Stimulated activated CD4-positive, alpha-beta T cell treated with anti-CD3 and anti-CD28 coated beads, Interleukin-2, amount 100 ng/mL, for 24 hours (primary cell): Measurements from ENCODE around the gene LAPTM4A.
"Not testable (repeated sequence)": the region's sequence is repeated elsewhere in the genome, so short reads cannot be mapped to it uniquely, and the experiment has no call there.

Experiments
- DNase-seq, 2 donors: peaks; one replicate each; pipeline ENCODE4 v3.0.0-alpha.2; 2020

LAPTM4A gene

DNA sequence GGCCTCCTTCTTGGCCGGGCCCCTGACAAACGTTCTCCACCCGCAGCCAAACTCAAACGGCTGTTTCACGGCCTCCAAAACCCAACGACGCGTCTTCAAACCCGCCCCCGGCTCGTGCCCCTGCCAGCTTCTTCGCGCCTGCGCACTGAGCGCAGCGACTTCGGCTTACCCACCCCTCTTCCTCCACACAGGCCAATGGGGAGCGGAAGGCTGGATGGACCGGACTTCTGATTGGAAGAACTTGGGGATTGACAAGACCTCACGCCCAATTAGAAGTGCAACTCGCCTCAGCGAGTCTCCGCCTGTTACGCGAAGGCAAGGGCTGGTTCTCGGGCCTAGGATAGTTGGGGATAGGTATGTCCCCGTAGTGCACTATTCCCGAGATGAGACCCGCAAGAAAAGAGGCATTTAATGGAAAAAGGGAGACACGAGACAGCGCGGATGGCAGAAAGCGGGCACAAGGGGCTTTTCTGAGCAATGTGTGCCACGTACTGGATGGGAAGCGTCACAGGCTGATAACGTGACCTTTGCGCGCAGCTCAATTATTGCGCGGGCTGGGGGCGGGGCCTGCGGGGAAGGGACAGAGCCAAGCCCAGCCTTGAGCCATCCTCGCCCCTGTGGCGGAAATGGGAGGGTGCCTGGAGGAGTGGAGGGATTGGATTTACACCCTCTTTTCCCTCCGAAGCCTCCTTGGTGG is at the start of gene LAPTM4A:
LAPTM4A (minus strand) TSS at position 97 of the 697 bp plus-strand sequence. CDS start 108 bp downstream, outside the sequence.
- peak; percentile 95 to 97 for DNase-seq

DNA sequence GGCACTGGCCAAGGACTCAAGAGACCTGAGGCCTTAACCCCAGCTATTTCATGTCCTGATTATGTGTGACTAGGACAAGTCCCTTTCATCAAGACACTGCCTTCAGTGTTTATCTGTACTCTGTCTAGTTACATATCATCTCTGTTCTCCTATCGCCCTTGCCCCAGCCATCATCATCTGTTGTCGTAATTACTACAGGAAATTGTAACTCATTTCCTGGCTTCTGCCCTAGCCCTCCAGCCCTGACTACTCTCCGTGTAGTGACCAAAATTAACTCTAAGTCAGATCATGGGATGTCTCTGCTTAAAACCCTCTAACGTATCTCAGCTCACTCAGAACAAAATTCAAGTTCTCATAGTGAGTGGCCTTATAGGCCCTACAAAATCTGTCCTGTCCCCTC is 49.3 kb upstream of the LAPTM4A start:
- DNase-seq, result no peak

DNA sequence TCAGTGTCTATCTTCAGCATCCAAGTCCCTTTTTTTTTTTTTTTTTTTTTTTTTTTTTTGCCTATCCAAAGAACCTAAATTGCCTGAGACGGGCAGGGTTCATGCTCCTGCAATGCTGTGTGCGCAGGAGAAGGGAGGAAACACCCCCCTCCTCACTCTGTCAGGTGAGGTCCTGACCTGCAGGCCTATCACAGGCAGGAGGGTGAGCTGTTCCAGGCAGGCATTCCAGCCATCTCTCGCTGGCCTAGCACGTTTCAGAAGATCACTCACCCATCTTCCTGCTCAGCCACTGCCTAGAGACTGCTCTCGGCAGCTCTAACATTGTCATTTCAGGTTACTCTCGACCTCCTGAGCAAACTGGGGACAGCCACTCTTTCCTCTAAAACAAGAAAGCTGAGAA is 48.4 kb upstream of the LAPTM4A start:
- DNase-seq, result no peak

DNA sequence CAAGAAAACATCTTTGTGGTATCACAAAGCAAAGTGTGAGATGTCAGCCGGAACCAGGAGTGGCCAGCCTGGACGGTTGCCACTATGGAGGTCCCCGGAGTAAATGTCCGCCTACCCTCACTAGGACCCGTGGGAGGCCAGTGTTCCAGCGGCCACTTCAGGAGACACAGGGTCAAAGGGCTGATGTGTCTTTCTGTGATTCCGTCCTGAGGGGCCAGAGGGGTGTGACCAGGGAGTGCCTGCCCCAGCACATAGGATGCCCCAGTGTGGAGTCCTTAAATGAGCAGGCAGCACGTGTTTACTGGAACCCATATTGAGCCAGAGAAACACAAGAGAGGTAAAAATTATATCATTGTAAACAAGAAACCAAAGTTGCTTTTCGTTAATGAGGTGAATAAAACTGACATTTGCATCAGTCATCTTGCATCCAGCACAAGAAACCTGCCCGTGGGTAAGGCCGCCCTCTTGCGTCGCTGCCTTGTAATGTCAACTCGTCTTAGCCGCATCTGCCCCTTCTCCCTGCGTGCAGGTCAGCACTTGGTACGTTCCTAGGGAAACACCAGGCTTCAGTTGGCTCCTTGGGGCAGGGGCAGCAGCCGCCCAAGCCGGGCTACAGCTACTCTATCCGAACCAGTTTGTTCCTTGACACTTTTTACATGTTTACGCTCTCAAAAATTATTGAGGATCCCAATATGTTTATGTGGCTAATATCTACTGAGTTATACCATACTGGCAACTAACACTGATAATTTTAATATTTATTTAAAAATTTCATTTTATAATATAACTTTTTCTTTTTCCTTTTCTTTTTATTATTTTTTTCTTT is 46.7 kb upstream of the LAPTM4A start:
- peak; percentile 80 to 83 for DNase-seq

DNA sequence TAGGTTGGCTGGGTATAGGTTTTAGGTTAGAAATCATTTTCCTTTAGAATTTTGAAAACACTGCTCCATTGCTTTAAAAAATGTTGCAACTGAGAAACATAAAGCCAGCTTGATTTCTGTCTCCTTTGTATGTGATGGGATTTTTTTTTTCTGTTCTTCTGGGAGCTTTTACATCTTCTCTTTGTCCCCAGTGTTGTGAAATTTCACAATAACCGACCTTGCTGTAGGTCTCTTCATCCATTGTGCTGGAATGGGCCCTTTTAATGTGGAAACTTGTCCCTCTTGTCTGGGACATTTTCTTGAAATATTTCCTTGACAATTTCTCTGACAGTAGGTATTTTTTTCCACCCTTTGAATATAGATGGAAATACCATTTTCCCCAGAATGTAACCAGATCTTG is 44.0 kb upstream of the LAPTM4A start:
- DNase-seq, result no peak

DNA sequence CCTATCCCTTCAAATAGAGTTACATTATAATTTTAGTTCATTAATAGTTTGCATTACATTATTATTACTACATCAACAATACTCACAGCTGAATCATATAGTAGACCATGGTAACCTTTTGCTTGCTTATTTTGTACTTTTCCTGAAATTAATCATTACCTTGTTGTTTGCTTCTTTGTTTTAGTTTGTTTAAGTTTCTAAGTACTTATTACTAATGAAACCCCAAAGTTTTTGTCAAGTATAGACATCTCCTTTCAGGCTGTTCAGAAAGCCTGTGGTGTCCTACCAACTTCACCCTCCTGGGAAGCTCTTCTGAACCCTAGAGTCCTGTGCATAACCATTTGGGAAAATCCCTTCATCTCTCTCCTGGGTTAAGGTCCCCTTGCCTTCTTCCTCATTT is 43.5 kb upstream of the LAPTM4A start:
- DNase-seq, result no peak

DNA sequence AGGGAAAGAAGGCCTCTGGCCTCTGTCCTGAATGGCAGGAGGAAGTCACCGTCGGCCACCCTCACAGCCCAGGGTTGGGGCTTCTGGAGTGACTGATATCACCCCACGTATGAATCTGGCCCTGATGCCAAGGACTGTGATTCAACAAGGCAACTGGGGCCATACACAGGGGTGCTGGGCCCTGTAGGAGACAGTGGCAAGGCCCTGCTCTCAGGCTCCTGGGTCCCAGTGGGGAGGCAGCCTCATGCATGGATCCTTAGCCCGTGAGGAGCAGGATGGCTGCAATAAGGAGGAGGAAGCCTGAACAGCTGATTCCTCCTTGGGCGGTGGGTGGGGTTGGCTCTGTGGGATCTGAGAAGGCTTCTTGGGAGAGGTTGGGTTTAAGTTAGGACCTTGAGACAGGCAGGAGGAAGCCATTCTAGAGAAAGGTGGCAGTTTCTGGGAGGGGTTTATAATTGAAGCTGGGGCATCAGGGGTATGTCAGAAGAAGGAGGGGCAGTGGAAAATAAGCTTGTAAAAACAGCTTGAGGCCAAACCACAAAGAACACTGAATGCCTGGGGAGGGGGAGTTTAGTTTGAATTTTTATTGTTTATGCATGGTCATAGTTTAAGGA is 42.8 kb upstream of the LAPTM4A start:
- DNase-seq, result no peak

DNA sequence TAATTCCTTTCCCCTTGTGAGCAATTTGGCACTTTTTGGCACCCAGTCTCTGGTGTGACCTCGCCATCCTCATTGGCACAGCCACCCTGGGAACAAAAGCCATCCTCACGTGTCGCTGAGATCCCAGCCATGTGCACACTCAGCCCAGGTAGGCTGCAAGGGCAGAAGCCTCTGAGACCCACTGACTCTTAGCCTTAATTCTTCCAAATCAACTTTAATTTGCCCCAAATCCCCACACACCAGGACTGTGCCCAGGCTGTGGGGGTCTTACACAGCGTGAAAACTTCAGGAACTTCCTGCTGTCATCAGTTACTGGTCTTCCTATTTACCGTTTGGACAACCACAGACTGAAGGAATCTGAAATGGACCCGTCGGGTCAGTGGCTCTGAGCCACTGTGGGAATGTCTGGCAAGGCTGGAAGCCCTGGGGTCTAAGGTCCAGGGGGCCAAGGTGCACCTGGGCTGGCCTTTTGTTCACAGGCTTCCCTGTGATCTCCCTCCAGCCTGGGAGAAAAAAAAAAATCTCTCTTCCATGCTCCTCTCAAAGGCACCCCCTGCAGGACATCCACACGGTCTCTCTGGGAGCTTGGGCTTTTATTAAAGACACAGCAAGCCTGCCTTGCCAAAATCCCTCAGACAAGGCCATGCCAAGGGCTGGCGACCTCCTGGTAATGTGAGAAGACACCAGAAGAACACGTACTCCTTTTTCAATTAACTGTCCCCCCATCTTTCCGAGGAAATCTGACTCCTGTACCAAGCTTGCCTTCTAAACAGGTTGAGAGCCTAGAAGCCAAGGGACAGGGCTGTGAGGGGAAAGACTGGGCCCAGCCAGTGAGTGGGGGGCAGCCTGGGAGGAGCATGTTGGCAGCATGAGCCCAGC is 42.1 kb upstream of the LAPTM4A start:
- no peak for DNase-seq

DNA sequence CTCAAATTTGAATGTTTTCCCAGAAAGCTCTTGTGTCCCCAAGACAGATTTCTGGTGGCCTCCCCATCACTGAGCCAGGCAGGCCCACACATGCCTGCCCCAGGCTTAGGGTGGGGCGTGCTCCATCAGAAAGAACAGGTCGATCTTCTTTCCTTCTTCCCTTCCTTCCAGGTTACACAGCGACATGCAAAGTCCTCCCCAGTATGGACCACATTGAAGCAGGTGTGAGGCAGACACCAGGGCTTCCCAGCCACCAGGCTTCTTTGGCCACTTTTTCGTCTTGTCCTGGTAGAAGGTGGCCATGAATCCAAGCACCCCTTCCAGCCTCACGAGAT is 41.4 kb upstream of the LAPTM4A start:
- no peak for DNase-seq

DNA sequence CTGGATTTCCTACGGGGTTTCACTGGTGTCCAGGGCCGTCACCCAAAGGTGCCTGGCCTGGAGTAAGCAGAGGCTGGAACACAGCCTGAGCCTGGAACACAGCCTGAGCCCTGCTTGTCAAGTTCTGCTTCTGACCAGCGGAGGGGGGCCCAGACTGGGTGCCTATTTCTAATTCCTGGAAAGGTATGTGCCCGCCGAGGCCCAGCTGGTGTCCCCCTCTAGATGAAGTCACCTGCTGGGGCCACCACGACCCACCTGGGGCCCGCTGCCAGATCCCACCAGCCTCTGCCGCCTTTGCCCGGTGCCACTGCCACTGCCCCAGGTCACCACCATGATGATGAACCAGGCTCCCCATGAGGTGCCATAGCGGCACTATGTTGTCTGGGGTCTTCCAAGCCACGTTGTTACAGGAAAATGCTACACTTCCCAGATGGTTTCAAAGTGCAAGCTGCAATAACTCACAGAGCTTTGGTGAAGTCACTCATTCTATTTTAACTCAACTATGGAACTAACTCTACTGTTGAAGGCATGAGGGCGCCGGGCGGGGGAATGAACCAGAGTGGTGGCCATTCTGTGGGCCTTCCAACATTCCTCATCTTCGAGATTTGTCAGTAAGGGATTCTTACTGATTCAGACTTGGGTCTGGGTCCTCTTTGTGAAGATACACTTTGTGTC is 40.9 kb upstream of the LAPTM4A start:
- no peak for DNase-seq

DNA sequence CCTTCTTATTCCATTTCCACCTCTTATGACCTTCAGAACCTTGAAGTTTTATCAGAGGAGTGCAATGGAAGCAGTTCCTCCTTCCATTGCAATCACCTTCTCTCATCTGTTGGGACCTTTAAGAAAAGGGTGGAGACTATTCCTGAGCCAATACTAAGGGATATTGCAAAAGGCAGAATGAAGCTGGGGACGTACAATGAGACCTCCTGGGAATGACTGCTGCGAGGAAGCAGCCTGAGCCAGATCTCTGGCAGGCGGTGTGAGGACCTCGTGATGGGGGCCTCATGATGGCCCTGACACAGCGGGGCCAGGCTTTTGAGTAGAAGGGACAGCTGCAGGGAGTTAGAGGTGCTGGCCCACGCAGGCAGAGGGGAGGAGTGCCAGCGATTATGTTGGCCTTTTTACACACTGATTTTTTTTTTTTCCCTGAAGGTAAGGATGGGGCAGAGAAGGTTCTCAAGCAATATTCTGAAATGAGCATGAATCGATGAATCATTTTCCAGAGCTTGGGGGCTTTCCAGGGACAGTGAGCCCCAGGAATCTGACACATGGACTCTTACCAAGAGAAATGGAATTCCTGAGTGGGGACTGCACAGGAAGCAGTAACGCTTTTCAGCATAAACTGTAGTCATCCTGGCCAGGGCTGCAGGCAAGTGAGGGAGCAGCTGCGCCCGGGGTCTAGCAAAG is 40.0 kb upstream of the LAPTM4A start:
- no peak for DNase-seq

DNA sequence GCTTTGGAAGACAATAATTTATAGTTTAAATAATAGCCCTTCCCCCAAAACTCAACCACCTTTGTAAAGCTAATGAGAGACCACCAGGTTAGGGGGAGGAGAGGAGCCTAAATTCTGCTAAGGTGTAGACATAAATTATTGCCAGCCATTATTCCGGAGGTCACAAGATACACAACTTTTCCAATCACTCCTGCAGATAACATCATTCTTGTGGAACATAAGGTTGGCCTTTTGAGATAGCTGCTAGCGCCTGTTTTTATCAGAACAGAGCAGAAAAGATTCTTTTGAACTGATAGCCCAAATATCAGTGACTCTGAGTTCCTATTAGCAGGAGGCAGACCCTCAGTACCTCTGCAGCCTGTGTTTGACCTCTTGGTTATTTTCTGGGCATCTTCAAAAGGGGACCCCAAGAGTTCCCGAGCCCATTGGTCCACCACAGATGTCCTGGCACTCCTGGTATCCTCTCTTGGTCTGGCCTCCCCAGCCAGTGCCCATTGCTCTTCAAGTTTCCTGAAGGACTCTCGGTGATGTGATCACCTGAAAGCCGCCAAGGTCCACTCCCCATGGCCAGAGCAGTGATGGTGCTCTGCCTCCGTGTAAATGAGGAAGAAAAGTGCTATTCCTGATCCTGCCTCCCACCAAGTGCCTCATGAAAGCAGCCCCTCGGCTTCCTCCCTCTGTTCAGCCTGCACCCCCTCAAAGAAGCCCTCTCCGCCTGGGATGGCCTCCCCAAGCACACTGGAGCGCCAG is 38.5 kb upstream of the LAPTM4A start:
- DNase-seq, result no peak

DNA sequence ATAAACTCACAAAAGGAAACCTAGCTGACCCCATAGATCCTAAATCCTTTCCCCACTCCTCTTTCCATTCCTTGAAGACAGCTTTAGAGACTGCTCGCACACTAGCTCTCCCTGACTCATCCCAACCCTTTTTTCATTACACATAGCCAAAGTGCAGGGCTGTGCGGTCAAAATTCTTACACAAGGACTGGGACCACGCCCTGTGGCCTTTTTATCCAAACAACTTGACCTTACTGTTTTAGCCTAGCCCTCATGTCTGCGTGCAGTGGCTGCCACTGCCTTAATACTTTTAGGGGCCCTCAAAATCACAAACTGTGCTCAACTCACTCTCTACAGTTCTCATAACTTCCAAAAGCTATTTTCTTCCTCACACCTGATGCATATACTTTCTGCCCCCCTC is 34.5 kb upstream of the LAPTM4A start:
- DNase-seq, result not testable (repeated sequence)

DNA sequence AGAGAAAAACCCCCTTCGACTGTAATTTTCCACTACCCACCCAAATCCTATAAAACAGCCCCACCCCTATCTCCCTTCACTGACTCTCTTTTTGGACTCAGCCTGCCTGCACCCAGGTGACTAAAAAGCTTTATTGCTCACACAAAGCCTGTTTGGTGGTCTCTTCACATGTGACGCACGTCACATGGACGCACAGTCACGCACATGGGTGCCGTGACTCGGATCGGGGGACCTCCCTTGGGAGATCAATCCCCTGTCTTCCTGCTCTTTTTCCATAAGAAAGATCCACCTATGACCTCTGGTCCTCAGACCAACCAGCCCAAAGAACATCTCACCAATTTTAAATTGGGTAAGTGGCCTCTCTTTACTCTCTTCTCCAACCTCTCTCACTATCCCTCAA is 31.4 kb upstream of the LAPTM4A start:
- DNase-seq, result not testable (repeated sequence)

DNA sequence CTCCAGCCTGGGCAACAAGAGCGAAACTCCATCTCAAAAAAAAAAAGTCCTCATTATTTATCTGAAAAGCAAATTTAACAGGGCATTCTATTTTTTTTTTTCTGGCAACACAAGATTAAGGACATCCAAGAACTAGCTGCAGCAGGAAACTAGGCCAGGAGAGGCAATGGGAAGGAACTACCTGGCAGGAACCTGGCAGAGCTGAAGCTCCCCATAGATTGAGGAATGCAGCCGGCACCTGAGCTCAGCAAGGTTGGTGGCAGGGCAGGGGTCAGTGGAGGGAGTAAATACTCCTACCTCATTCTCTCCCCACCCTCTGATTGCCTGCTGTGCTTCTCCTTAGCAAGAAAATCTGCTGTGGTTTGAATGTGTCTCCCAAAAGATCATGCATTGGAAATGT is 30.4 kb upstream of the LAPTM4A start:
- no peak for DNase-seq

DNA sequence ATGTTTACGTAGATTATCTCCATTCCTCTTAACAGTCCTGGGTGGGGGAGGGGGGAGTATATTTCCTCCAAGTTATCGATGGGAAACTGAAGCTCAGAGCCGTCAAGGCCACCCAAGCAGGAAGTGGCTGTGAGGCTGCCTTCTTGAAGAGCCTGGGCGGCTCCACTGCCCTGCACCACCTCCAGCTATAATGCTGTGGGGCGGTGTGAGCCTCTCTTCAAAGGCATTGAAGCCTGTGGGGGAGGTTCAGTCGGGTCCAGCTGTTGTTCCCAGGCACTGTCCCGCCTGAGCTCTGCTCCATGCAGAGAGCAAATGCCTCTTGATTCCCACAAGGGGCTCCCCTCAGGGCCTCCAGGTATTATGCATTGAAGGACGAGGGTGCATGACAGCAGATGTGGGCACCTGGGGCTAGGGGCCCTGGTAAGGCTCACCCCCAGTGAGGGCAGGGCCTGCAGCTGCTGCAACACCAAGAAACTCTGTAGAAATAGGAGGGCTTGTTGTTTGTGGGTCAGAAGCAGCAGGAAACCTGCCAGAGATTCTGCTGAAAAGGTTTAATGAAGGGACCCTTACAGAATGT is 29.5 kb upstream of the LAPTM4A start:
- DNase-seq, result no peak

DNA sequence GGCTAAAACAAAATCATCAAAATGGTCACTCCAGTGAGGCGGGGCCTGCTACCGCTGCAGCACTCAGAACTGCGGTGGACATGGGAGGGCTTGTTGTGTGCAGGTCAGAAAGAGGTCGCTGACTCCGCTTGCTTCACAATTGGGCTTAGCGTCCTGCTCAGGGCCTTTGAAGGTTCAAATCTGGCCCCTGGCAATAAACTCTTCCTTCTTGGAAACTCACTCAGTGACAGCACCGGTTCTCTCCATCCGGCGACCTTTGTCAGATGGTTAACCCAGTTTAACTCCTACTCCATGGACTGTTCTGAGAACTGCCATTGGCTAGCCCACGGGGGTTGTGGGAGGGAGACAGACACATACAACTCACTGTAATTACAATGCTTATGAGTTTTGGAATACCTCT is 29.0 kb upstream of the LAPTM4A start:
- no peak for DNase-seq

DNA sequence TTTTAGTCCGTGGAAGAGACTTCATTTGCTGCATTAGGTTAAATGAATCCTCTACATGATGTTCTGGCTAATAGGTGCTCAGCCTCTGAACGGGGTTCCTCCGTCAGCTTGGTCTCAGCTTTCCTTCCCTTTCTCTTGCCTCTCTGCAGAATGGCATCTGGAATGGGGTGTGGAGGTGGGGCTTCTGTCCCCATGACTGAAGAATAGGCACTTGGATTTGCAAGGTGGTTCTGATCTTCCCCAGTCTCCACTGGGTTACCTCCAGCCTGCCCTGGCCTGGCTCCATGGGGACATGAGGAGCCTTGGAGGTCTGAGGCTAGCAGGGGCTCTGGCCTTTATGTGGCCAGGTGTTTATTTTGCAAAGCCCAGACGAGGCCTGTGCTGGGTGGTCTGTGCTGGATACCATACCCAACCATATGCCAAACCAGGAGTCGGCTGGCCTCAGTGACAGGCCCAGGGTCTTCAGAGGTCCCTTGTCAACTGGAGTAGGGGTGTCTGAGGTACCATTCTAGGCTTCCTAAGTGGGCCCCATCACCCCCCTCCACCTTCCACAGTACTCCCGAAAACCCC is 28.2 kb upstream of the LAPTM4A start:
- DNase-seq, result no peak

DNA sequence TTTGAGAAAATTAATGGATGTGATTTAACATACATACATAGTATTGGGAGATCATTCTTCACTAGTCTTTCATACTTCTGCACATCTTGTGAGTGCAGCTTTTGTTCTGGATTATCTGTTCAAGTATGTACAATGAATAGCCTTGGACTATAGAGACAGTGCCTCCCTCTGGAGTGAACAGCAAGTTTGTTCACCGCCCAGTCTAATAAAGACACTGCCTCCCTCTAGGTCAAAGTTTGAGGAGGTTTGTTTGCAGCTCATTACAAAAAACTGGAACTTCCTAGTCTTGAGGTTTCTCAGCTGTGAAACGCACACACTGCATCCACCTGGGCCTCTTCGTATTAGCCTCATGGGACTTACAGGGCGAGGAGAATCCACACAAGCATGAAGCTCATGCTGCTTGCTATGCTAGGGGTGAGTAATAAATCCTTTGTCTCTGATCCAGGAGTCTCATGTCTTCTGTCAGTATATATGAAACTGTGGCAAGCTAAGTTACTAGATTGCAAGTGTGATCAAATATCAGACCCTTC is 26.0 kb upstream of the LAPTM4A start:
- DNase-seq, result no peak

DNA sequence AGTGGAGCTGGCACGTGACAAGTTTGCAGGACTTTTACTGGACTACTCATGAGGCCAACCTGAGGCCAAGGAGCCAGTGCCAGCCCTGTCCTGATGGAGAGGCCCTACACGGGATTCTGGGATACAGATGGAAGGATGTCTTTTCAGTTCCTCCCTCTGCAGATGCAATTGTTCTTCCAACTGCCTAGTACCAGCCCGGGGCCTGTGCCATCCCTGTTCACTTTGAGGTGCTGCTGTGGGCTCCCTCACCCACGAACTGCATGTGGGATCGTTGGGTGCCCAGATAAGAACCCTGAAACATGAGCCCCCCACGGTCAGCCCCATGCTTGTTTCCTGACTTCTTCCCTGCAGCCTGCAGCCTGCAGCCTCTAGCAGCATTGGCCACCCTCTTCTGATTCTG is 25.3 kb upstream of the LAPTM4A start:
- DNase-seq, result no peak
